ENCODE measurements around the gene SYTL3.

DNA sequence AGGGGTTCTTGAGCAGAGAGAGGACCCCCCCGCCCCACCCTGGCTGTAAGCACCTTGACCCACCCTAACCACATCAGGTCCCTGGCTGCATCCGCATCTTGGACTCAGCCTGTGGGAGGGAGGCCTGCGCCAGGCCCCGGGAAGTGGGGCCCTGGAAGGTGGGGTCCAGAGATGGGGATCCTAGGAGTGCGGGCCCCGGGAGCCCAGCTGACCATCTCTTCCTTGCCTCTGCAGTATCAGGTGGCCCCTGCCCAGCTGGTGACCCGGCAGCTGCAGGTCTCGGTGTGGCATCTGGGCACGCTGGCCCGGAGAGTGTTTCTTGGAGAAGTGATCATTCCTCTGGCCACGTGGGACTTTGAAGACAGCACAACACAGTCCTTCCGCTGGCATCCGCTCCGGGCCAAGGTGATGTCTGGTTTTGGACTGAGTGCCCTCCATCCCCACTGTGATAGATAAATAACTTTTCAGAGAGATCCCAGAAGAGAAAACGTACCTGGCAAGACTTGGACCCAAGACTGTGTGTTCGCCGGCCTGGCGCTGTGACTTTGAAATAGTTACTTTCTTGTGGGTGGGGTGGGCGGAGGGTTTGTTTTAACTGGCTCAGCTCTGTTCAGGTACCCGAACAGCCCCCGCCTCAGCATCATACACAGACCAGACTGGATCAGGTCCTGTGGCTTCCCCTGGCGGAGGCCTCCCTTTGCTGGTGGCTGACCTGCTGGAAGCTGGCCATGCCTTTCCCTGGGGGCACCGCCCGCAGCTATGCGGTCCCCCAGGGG lies 107.3 kb downstream of the SYTL3 start:
- TF ChIP-seq POLR2A (IDR thresholded peaks at IDR 0.05) (no peak), POLR2AphosphoS5 (IDR thresholded peaks at IDR 0.05) (no peak), EP300 (IDR thresholded peaks at IDR 0.05) (no peak)
- TF ChIP-seq, protein P1, sequence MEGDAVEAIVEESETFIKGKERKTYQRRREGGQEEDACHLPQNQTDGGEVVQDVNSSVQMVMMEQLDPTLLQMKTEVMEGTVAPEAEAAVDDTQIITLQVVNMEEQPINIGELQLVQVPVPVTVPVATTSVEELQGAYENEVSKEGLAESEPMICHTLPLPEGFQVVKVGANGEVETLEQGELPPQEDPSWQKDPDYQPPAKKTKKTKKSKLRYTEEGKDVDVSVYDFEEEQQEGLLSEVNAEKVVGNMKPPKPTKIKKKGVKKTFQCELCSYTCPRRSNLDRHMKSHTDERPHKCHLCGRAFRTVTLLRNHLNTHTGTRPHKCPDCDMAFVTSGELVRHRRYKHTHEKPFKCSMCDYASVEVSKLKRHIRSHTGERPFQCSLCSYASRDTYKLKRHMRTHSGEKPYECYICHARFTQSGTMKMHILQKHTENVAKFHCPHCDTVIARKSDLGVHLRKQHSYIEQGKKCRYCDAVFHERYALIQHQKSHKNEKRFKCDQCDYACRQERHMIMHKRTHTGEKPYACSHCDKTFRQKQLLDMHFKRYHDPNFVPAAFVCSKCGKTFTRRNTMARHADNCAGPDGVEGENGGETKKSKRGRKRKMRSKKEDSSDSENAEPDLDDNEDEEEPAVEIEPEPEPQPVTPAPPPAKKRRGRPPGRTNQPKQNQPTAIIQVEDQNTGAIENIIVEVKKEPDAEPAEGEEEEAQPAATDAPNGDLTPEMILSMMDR (IDR thresholded peaks at IDR 0.05): no peak
